HG02571 (cell line): ENCODE measurements around the gene FOSL1.

Experiments
- ATAC-seq: cut with Tn5 transposase; IDR thresholded peaks from one replicate; pipeline ENCODE4 v1.9.1; 2021; ENCODE audit warnings: mild to moderate bottlenecking, moderate library complexity; ENCODE audit not compliant: unreplicated experiment

Gene FOSL1

DNA sequence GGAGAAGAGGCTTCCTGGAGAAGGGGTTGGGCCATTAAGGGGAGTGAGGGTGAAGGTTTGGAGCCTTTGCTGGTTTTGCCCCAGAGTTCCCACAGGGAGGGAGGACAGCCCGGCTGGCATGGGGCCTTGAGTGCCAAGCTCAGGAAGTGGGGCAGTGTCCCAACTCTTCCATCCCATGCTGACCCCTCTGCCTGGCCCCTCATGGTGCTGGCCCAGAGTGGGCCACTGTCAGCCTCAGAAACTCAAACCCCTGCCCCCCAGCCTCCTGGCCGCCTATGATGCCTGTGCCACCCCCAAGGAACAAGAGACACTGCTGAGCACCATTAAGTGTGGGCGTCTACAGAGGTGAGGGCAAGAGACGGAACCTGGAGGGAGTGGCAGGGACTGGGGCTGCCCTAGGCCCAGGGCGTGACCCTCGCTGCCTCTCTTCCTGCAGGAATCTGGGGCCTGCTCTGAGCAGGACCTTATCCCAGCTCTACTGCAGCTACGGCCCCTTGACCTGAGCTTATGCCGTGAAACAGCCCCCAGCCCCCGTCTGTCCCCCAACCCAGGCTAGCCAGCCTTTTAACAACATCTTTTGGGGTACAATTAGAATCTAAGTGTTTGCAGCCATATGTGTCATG lies 34.5 kb downstream of the FOSL1 start:
- no peak for ATAC-seq

DNA sequence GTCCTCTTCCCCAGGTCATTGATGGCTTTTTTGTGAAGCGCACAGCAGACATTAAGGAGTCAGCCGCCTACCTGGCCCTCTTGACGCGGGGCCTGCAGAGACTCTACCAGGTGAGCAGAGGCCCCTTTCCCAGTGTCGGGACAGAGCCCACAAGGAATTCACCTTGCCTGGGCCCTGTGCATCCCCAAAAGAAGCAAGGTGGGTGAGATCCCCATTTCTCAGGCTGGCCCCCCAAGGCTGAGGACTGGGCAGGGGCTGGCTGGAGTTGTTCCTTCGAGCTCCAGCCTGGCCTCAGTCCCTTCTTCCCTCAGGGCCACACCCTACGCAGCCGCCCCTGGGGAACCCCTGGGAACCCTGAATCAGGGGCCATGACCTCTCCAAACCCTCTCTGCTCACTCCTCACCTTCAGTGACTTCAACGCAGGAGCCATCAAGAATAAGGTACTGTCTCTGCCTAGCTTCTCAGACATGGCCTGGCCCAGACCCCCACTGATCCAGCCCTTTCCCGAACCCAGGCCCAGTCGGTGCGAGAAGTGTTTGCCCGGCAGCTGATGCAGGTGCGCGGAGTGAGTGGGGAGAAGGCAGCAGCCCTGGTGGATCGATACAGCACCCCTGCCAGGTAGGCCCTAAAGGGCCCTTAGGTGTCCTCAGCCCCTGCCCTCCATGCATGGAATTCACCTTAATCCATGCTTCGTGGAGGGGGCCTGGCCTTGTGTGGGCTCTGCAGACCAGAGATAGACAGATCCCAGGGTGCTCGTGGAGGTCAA lies 35.3 kb downstream of the FOSL1 start:
- no peak for ATAC-seq

DNA sequence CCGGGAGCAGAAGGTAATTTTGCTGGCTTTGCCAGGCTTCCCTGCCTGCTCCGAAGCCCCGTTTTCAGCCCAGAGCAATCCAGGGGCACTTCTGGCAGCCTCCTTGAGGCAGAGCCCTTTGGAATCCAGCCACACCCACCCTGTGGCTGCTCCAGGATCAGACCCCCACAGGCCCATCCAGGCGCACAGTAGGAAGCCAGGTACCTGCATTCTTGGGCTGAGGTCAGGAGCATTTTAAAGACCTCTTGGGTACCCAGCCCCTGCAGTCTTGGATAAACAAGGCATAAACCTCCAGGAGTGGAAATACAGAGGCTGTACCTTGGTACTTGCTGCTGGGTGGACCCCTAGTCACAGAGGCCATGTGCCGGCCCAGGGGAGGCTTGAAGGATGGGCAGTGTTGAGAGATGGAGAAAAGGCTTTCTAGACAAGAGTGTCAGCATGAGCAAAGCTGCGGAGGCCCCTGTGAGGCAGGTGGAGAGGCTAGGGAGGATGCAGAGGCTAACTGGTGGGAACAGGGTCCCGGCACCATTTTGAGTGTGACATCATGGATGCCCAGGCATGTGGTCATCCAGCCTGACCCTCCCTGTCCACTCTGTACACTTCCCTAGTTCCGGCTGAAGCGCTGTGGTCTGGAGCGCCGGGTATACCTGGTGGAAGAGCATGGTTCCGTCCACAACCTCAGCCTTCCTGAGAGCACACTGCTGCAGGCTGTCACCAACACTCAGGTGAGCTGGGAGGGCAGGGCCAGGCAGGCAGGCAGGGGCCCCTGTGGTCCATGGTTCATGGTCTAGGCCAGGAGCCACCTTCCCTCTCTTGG lies 36.1 kb downstream of the FOSL1 start:
- ATAC-seq = no peak

DNA sequence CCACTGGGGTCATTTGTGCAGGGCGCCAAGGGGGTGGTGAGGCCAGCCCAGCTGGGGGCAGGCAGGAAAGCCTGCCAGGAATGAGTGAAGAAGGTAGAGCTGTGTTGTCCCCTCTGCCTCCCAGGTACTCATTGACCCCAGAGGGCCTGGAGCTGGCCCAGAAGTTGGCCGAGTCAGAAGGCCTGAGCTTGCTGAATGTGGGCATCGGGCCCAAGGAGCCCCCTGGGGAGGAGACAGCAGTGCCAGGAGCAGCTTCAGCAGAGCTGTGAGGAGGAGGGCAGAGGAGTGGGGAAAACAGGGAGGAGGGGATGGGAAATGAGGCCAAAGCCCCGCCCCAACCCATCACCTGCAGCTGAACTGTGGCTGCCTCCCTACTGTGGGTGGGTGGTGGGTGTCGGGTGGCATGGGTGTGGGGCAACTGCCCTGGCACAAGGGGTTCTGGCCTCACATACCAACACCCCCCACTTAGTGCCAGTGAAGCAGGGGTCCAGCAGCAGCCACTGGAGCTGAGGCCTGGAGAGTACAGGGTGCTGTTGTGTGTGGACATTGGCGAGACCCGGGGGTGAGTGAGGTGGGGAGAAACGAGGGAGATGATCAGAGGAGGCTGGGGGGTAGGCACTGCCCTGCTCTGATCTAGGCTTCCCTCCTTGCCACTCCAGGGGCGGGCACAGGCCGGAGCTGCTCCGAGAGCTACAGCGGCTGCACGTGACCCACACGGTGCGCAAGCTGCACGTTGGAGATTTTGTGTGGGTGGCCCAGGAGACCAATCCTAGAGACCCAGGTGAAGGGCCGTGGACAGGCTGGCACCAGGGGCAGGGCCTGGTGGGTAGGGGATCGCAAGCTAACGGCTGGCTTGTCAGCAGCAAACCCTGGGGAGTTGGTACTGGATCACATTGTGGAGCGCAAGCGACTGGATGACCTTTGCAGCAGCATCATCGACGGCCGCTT lies 37.0 kb downstream of the FOSL1 start:
- ATAC-seq = no peak

DNA sequence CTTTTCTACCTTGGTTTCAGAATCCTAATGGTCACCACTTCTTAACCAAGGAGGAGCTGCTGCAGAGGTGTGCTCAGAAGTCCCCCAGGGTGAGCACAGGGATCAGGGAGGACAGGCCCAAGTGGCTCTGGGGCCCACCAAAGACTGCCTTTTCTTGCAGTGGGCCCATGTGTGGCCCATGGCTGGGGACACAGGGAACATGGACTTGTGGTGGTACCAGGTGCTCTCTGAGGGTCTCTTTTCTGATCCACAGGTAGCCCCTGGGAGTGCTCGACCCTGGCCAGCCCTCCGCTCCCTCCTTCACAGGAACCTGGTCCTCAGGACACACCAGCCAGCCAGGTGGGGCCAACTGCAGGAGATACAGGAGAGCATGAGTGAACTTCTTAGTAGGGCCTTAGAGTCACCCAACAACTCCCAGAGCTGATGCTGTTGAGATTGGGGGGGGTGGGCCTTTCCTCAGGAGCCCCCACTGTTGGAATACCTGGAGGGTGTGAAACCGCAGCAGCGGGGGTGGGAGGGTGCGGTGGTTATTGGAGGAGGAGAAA lies 37.9 kb downstream of the FOSL1 start:
- no peak for ATAC-seq

GRCh38 chr11:65861533-65862183 lies 38.5 kb downstream of the FOSL1 start:
- ATAC-seq = no peak

- no peak for ATAC-seq
Measured at GRCh38 chr11:65861165-65861505, 39.1 kb downstream of the FOSL1 start.

DNA sequence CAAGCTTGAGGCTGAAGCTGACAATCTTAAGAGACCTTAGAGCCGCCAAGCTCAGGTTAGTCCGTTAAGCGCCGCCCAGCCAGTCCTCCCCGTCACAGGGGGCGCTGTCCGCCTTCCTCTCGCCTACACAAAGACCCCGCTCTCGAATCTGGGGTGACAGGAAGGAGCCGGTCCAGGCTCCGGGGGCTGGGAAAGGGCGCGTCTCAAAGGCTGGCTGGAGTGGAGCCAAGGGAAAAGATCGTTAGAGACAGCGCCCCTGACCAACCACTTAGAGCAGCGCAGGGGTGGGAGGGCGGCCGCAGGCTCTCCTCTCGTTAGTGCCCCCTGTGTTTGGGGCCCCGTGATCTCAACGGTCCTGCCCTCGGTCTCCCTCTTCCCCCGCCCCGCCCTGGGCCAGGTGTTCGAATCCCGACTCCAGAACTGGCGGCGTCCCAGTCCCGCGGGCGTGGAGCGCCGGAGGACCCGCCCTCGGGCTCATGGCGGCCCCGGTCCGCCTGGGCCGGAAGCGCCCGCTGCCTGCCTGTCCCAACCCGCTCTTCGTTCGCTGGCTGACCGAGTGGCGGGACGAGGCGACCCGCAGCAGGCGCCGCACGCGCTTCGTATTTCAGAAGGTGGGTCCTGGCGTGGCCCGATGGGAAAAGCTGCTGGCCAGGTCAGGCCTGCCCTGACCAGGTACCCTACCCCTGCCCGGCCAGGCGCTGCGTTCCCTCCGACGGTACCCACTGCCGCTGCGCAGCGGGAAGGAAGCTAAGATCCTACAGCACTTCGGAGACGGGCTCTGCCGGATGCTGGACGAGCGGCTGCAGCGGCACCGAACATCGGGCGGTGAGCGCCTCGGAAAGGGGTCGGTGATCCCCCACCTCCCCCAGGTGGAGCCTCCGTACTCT lies 39.7 kb downstream of the FOSL1 start, which contains the start of gene MUS81:
TSS of gene MUS81 (plus strand) at position 156 of the 887 bp plus-strand sequence. CDS start at position 477, 321 bp downstream.
- no peak for ATAC-seq

GRCh38 chr11:65859812-65860277 lies 40.3 kb downstream of the FOSL1 start:
- no peak for ATAC-seq

GRCh38 chr11:65859095-65859811 lies 40.9 kb downstream of the FOSL1 start:
- peak; percentile 51 for ATAC-seq

GRCh38 chr11:65858681-65859087 lies 41.5 kb downstream of the FOSL1 start:
- no peak for ATAC-seq

- ATAC-seq = peak; percentile 37
Measured at GRCh38 chr11:65857853-65858680, 42.1 kb downstream of the FOSL1 start, which contains the start of gene CFL1. CFL1 (minus strand) TSS chr11:65858180; CDS start chr11:65858099, 81 bp downstream.

DNA sequence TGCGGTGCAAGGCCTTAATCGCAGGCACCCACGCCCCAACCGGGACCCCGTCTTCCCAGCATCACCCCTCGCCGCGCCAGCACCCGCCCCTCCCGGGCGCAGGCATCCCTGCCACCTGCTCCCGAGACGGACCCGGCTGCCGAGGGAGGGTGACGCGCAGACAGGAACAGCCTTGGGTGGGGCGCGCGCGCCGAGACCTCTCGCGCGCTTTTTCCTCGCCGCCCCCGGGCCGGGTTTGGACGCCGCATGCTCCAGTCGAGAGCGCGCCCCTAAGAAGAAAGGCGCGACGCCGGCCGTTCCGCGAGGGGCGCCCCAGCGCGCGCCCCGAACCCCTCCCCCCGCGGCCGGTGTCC lies 42.7 kb downstream of the FOSL1 start:
- peak; percentile 2 for ATAC-seq

- peak; percentile 26 for ATAC-seq
Measured at GRCh38 chr11:65856689-65857499, 43.3 kb downstream of the FOSL1 start.

DNA sequence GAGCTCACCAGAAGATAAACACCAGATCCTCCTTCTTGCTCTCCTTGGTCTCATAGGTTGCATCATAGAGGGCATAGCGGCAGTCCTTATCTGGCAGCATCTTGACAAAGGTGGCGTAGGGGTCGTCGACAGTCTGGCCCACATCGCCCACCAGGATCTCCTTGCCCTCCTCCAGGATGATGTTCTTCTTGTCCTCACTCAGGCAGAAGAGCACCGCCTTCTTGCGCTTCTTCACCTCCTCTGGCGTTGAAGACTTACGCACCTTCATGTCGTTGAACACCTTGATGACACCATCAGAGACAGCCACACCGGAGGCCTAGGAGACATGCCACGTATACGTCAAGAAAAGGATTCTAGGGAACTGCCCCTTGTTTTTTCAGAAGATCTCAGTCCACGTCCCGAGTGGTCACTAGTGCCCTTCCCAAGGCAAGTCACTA lies 44.2 kb downstream of the FOSL1 start:
- ATAC-seq = no peak
